Measurements from ENCODE around the gene ERG28. TPM values are rescaled to one million over a fixed set of nuclear protein-coding genes. Genes with fewer than 3 reads are reported as not detected.

ERG28 gene
- total RNA-seq, 4 donors from 2014 or later, result 10.2 to 18.3 (median 15.3) TPM

DNA sequence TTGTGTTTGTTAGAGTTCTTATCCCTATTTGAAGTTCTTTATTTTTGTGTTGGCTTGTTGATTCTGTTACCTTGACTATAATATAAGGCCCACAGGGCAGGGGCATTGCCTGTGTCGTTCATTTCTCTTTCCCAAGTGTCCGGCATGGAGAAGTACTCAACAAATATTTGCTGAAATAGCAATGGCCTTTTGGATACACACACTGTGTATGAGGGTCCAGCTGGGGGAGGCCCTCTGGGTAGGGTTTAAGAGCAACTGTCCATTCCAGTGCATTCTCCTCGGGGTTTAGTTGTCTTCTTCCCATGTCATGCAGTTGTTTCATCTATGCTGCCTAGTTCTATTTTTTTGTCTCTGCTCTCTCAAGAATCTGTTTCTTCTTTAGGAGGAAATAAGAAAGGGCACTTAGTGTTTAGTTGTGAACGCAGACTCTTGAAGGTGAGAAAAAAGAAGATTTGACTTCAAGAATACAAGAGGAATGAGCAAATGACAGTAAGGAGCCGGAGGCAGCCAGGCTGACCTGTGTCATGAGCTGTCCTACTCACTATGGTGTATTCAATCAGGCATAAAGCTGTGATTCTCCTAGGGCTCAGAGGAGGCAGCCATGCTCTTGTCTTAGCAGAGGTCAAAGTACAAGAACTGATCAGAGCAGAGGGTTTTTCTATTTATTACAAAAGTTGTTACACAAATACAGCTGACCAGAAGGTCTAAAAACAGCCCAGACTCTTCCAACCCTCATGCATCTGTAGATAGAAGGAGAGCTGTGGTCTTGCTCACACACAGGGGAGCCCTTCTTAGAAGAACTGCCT, 10.2 kb downstream of the ERG28 start:
- no peaks in the 10 kb centered on the region for H3K9me3 ChIP-seq
- no peak overlapping the region for H3K4me3 ChIP-seq
- peaks cover 71% of the 10 kb centered on the region for H3K36me3 ChIP-seq
- no peak overlapping the region for H3K27ac ChIP-seq
- WGBS, result 96% methylated on average over 5 of the region's 5 CpGs
- H3K4me1 ChIP-seq, result peaks cover 4% of the 10 kb centered on the region
- TF ChIP-seq EP300 (IDR thresholded peaks at IDR 0.05), result no peak
- no peak for TF ChIP-seq POLR2AphosphoS5 (IDR thresholded peaks at IDR 0.05)
- TF ChIP-seq, protein P1, sequence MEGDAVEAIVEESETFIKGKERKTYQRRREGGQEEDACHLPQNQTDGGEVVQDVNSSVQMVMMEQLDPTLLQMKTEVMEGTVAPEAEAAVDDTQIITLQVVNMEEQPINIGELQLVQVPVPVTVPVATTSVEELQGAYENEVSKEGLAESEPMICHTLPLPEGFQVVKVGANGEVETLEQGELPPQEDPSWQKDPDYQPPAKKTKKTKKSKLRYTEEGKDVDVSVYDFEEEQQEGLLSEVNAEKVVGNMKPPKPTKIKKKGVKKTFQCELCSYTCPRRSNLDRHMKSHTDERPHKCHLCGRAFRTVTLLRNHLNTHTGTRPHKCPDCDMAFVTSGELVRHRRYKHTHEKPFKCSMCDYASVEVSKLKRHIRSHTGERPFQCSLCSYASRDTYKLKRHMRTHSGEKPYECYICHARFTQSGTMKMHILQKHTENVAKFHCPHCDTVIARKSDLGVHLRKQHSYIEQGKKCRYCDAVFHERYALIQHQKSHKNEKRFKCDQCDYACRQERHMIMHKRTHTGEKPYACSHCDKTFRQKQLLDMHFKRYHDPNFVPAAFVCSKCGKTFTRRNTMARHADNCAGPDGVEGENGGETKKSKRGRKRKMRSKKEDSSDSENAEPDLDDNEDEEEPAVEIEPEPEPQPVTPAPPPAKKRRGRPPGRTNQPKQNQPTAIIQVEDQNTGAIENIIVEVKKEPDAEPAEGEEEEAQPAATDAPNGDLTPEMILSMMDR (IDR thresholded peaks at IDR 0.05), result no peak
- TF ChIP-seq POLR2A (IDR thresholded peaks at IDR 0.05), result no peak
- no peaks in the 10 kb centered on the region for H3K27me3 ChIP-seq
- DNase-seq (ENCODE audit: low spot score in 2 of 2), result no peak

DNA sequence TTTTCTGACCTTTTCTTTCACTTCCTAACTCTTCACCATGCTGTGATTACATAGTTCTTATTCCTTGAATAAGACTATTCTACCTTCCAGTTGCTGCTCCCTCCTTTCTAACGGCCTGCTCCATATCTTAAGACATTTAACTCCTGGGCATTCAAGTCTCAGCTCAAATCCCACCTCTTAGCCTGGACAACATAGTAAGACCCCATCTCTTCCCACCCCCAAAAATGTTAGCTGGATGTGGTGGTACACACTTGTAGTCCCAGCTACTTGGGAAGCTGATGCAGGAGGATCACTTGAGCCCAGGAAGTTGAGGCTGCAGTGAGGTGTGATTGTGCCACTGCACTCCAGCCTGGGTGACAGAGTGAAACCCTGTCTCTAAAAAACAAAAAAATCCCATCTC, 10.9 kb downstream of the ERG28 start:
- 94% methylated on average over 1 of the region's 1 CpG for WGBS
- TF ChIP-seq EP300 (IDR thresholded peaks at IDR 0.05), result no peak
- TF ChIP-seq, protein P1 (IDR thresholded peaks at IDR 0.05), result no peak
- TF ChIP-seq POLR2A (IDR thresholded peaks at IDR 0.05), result no peak
- TF ChIP-seq POLR2AphosphoS5 (IDR thresholded peaks at IDR 0.05), result no peak
- DNase-seq (ENCODE audit: low spot score in 2 of 2), result no peak
- no peaks in the 10 kb centered on the region for H3K27me3 ChIP-seq
- peaks cover 69% of the 10 kb centered on the region for H3K36me3 ChIP-seq
- no peak overlapping the region for H3K4me3 ChIP-seq
- no peaks in the 10 kb centered on the region for H3K9me3 ChIP-seq
- no peak overlapping the region for H3K27ac ChIP-seq
- peaks cover 4% of the 10 kb centered on the region for H3K4me1 ChIP-seq

DNA sequence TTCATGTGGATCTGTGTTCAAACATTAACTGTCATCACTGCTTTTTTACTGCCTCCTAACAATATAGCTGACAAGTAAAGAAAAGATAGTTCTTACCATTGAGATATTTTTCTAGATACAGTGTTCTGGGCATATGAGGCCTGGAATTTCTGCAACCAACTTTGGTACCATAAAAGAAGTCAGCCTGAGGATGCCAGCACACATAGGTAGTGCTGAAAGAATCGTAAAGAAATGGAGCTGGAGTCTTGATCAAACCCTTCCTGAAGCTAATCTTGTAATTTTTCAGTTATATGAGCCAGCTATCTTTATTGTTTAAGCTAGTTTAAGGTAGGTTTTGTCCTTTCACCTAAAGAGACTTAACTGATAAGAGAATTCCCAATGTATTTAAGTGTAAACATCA, 11.3 kb downstream of the ERG28 start:
- Histone ChIP-seq H3K36me3 (peaks cover 64% of the 10 kb centered on the region), H3K4me1 (peaks cover 4% of the 10 kb centered on the region), H3K4me3 (no peak overlapping the region), H3K27ac (no peak overlapping the region), H3K27me3 (no peaks in the 10 kb centered on the region), H3K9me3 (no peaks in the 10 kb centered on the region)
- 100% methylated on average over 1 of the region's 1 CpG for WGBS
- DNase-seq (ENCODE audit: low spot score in 2 of 2), result no peak
- no peak for TF ChIP-seq POLR2A (IDR thresholded peaks at IDR 0.05)
- TF ChIP-seq, protein P1 (IDR thresholded peaks at IDR 0.05), result no peak

DNA sequence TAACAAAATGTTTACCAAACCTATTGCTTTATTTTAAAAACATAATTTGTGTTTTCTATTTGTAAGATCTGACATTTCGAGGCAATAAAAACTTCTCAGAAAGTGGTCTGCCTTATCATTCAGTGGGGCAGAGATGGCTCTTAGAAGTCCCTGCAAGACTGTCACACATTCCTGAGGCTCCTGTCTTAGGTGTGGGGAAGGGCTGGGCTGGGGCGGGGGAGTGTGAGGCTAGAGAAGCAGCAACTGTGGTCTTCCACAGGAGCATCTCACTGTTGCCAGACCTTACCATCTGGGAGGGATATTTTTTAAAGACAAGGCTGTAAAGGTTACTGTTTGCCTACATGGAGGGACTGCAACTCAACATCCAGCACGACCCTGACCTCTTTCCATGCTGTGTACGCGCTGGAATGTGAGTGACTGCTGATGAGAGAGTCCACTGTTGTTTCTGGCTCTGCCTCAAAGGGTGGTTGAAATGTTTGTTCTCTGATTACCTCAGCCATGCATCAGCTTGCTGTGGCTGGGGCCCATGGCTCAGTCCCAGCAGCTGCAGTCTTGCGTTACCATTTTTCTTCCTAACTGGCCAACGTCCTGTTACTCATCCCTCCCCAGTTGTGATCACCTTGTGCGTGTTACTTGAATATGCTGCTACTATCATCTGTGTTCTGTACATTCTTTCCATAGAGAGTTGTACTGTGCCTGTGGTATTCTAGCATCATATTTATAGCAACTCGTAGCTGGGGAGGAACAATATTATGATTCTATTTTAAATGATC, 12.4 kb downstream of the ERG28 start:
- Histone ChIP-seq H3K27me3 (no peaks in the 10 kb centered on the region), H3K36me3 (peaks cover 60% of the 10 kb centered on the region), H3K9me3 (no peaks in the 10 kb centered on the region), H3K27ac (no peak overlapping the region), H3K4me3 (no peak overlapping the region), H3K4me1 (no peaks in the 10 kb centered on the region)
- WGBS, result 75% methylated on average over 6 of the region's 9 CpGs
- DNase-seq (ENCODE audit: low spot score in 2 of 2), result no peak
- no peak for TF ChIP-seq POLR2AphosphoS5 (IDR thresholded peaks at IDR 0.05)
- TF ChIP-seq, protein P1 (IDR thresholded peaks at IDR 0.05), result no peak
- TF ChIP-seq POLR2A (IDR thresholded peaks at IDR 0.05), result no peak
- no peak for TF ChIP-seq EP300 (IDR thresholded peaks at IDR 0.05)

DNA sequence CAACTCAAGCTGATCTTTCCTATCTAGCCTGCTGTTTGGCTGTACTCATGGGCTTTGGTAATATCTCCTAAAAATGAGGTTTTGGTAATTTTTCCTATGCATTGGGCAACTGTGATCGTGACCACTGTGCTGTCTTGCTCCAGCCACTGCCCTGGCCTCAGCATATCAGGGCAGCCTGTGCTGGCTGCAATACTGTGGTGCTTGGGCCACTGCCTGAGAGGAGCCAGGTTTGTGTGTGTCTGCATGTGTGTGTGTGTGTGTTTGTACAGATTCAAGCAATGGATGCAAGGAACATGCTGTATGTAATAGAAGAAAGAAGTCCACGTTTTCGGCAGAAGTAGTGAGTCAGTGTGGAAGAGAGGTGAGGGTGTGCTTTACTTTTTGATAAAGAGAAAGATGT, 13.0 kb downstream of the ERG28 start:
- WGBS, result 87% methylated on average over 3 of the region's 3 CpGs
- H3K27ac ChIP-seq, result no peak overlapping the region
- no peaks in the 10 kb centered on the region for H3K9me3 ChIP-seq
- DNase-seq (ENCODE audit: low spot score in 2 of 2), result no peak
- no peak for TF ChIP-seq POLR2AphosphoS5 (IDR thresholded peaks at IDR 0.05)
- no peak for TF ChIP-seq EP300 (IDR thresholded peaks at IDR 0.05)
- TF ChIP-seq, protein P1 (IDR thresholded peaks at IDR 0.05), result no peak
- TF ChIP-seq POLR2A (IDR thresholded peaks at IDR 0.05), result no peak
- no peaks in the 10 kb centered on the region for H3K4me1 ChIP-seq
- no peaks in the 10 kb centered on the region for H3K27me3 ChIP-seq
- no peak overlapping the region for H3K4me3 ChIP-seq
- peaks cover 54% of the 10 kb centered on the region for H3K36me3 ChIP-seq
